ENCODE data around the gene PCDH9.

Gene PCDH9

DNA sequence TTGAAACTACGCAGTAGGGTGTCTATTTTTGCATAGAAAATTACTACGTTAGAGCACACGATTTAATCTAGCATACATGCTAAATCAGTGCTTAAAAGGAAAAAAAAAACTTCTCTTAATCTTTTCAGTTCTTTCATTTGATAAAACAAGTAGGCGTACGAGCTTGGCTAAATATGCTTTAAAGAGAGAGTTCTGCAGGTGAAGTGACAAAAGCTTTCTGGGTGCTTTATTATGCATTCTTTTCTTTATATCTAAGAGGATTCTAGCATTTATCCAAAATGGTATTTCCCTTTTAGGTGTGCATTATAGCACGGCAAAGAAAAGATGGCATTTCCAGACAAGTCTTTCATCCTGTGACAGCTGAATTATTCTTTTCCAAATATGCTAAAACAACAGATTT is 281.2 kb downstream of the PCDH9 start:
- H3K79me2 ChIP-seq (ENCODE audit: insufficient read depth, low read length) = no peaks in the 10 kb centered on the region
- no peak overlapping the region for H3K4me2 ChIP-seq (ENCODE audit: low read length)
- H3K9me3 ChIP-seq (ENCODE audit: low read length) = no peaks in the 10 kb centered on the region
- H2AFZ ChIP-seq (ENCODE audit: low read length) = peak overlapping the region; percentile 51; the same call in 1 of the 2 replicates
- no peaks in the 10 kb centered on the region for H3K36me3 ChIP-seq (ENCODE audit: insufficient read depth, low read length)
- H4K20me1 ChIP-seq (ENCODE audit: insufficient read depth, low read length) = no peaks in the 10 kb centered on the region
- no peak overlapping the region for H3K9ac ChIP-seq (ENCODE audit: low read length)
- TF ChIP-seq EZH2 (IDR thresholded peaks at IDR 0.05; ENCODE audit: borderline replicate concordance, low read length) = no peak
- TF ChIP-seq, protein P1, sequence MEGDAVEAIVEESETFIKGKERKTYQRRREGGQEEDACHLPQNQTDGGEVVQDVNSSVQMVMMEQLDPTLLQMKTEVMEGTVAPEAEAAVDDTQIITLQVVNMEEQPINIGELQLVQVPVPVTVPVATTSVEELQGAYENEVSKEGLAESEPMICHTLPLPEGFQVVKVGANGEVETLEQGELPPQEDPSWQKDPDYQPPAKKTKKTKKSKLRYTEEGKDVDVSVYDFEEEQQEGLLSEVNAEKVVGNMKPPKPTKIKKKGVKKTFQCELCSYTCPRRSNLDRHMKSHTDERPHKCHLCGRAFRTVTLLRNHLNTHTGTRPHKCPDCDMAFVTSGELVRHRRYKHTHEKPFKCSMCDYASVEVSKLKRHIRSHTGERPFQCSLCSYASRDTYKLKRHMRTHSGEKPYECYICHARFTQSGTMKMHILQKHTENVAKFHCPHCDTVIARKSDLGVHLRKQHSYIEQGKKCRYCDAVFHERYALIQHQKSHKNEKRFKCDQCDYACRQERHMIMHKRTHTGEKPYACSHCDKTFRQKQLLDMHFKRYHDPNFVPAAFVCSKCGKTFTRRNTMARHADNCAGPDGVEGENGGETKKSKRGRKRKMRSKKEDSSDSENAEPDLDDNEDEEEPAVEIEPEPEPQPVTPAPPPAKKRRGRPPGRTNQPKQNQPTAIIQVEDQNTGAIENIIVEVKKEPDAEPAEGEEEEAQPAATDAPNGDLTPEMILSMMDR (IDR thresholded peaks at IDR 0.05; ENCODE audit: low read length) = no peak
- no peaks in the 10 kb centered on the region for H3K27me3 ChIP-seq (ENCODE audit: insufficient read depth, low read length)
- no peak overlapping the region for H3K27ac ChIP-seq (ENCODE audit: low read depth, low read length, poor library complexity, severe bottlenecking)
- H3F3A ChIP-seq (ENCODE audit: insufficient read depth, low read length) = peaks cover 4% of the 10 kb centered on the region; the same call in 1 of the 2 replicates
- peaks cover 14% of the 10 kb centered on the region for H3K4me1 ChIP-seq (ENCODE audit: insufficient read depth, low read length, severe bottlenecking)
- H3K4me3 ChIP-seq (ENCODE audit: low read depth, low read length, poor library complexity, severe bottlenecking) = no peak overlapping the region
- no peaks in the 10 kb centered on the region for H3K9me2 ChIP-seq (ENCODE audit: low read depth, low read length)

DNA sequence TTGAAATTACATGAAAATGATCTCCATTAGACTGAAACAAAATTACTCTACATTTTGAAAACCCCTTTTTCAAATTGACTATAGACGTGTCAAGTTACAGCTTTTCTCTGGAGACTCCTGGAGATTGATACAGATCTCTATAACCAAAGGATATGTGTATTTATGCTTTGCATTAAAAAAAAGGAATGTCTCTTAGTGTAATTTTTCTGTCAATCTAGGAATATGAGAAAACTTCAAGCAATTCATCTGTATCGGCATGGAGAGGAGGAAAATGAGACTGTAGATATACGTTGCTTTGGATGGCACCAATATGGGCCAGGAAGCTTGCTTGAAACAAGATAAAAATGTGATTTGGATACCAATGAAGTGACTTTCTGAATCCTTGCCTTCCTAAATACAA is 286.6 kb downstream of the PCDH9 start:
- no peaks in the 10 kb centered on the region for H3K9me2 ChIP-seq (ENCODE audit: low read depth, low read length)
- H3K79me2 ChIP-seq (ENCODE audit: insufficient read depth, low read length) = no peaks in the 10 kb centered on the region
- H3K4me2 ChIP-seq (ENCODE audit: low read length) = no peak overlapping the region
- H3F3A ChIP-seq (ENCODE audit: insufficient read depth, low read length) = no peaks in the 10 kb centered on the region
- H3K36me3 ChIP-seq (ENCODE audit: insufficient read depth, low read length) = no peaks in the 10 kb centered on the region
- H3K9me3 ChIP-seq (ENCODE audit: low read length) = peaks cover 4% of the 10 kb centered on the region; the same call in 1 of the 2 replicates
- H3K27me3 ChIP-seq (ENCODE audit: insufficient read depth, low read length) = no peaks in the 10 kb centered on the region
- TF ChIP-seq, protein P1 (IDR thresholded peaks at IDR 0.05; ENCODE audit: low read length) = no peak
- TF ChIP-seq EZH2 (IDR thresholded peaks at IDR 0.05; ENCODE audit: borderline replicate concordance, low read length) = no peak
- H3K4me1 ChIP-seq (ENCODE audit: insufficient read depth, low read length, severe bottlenecking) = peaks cover 14% of the 10 kb centered on the region
- H3K4me3 ChIP-seq (ENCODE audit: low read depth, low read length, poor library complexity, severe bottlenecking) = no peak overlapping the region
- H4K20me1 ChIP-seq (ENCODE audit: insufficient read depth, low read length) = no peaks in the 10 kb centered on the region
- H3K9ac ChIP-seq (ENCODE audit: low read length) = no peak overlapping the region
- no peak overlapping the region for H3K27ac ChIP-seq (ENCODE audit: low read depth, low read length, poor library complexity, severe bottlenecking)
- H2AFZ ChIP-seq (ENCODE audit: low read length) = no peak overlapping the region

DNA sequence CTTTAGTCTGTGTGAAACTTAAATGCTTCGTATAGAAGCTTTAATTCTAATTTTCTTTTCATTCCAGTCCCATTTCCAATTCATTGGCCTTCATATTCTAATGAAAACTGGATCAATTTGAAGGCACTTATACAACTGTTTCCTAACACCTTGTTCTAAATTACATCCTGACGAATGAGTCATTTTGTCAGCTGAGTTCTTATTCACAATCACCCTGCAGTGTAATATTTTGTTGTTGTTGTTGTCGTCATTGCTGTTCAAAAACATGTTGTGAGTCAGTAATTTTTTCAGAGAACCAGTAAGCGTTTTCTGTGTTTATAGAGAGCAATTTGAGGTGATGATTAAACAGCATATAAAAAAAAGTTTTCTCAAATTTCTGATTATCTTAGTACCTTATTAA is 290.0 kb downstream of the PCDH9 start:
- no peak for TF ChIP-seq EZH2 (IDR thresholded peaks at IDR 0.05; ENCODE audit: borderline replicate concordance, low read length)
- TF ChIP-seq, protein P1 (IDR thresholded peaks at IDR 0.05; ENCODE audit: low read length) = no peak
- Histone ChIP-seq H3K79me2 (ENCODE audit: insufficient read depth, low read length) (no peaks in the 10 kb centered on the region), H4K20me1 (ENCODE audit: insufficient read depth, low read length) (no peaks in the 10 kb centered on the region), H2AFZ (ENCODE audit: low read length) (peak overlapping the region; percentile 67; the same call in 1 of the 2 replicates), H3K36me3 (ENCODE audit: insufficient read depth, low read length) (no peaks in the 10 kb centered on the region), H3K4me1 (ENCODE audit: insufficient read depth, low read length, severe bottlenecking) (peaks cover 11% of the 10 kb centered on the region), H3K9me2 (ENCODE audit: low read depth, low read length) (no peaks in the 10 kb centered on the region), H3K9ac (ENCODE audit: low read length) (no peak overlapping the region), H3K9me3 (ENCODE audit: low read length) (peaks cover 4% of the 10 kb centered on the region; the same call in 1 of the 2 replicates), H3K27ac (ENCODE audit: low read depth, low read length, poor library complexity, severe bottlenecking) (no peak overlapping the region), H3K4me3 (ENCODE audit: low read depth, low read length, poor library complexity, severe bottlenecking) (no peak overlapping the region), H3K4me2 (ENCODE audit: low read length) (no peak overlapping the region), H3K27me3 (ENCODE audit: insufficient read depth, low read length) (no peaks in the 10 kb centered on the region), H3F3A (ENCODE audit: insufficient read depth, low read length) (no peaks in the 10 kb centered on the region)

Data from OCI-LY1 (cell line).